T-helper 1 cell (primary cell): Measurements from ENCODE around the gene EFCC1.
A peak's percentile ranks its signal among the peaks of the same experiment; 100 is the strongest.
"Not testable (repeated sequence)": the region's sequence is repeated elsewhere in the genome, so short reads cannot be mapped to it uniquely, and the experiment has no call there.

Experiments
- DNase-seq, 5 donors: peaks; one replicate each; pipeline ENCODE4 v3.0.0-alpha.2; 2012 to 2020

The EFCC1 gene

GRCh38 chr3:129057249-129057648, 56.1 kb downstream of the EFCC1 start:
- no peak for DNase-seq

GRCh38 chr3:129058441-129059200, 57.5 kb downstream of the EFCC1 start:
- peak in 1 of 5 donors; percentile 55 for DNase-seq

- no peak for DNase-seq
Observed at GRCh38 chr3:129059311-129059958, 58.3 kb downstream of the EFCC1 start.

GRCh38 chr3:129060276-129061022, 59.3 kb downstream of the EFCC1 start, which contains the start of gene GP9:
TSS of gene GP9 (plus strand) at chr3:129060779. CDS start at chr3:129061740, 961 bp downstream.
- DNase-seq = no peak

- no peak for DNase-seq
Observed at GRCh38 chr3:129061023-129061887, 60.2 kb downstream of the EFCC1 start.

GRCh38 chr3:129061888-129062834, 61.1 kb downstream of the EFCC1 start:
- DNase-seq = no peak

- DNase-seq = no peak
Observed at GRCh38 chr3:129063091-129063640, 62.1 kb downstream of the EFCC1 start.

- no peak for DNase-seq
Observed at GRCh38 chr3:129063841-129064482, 62.9 kb downstream of the EFCC1 start.

- DNase-seq = no peak
Observed at GRCh38 chr3:129065016-129065719, 64.1 kb downstream of the EFCC1 start.

GRCh38 chr3:129065720-129066073, 64.6 kb downstream of the EFCC1 start:
- no peak for DNase-seq

GRCh38 chr3:129067719-129068118, 66.6 kb downstream of the EFCC1 start:
- DNase-seq = not testable (repeated sequence)

- DNase-seq = no peak
Observed at GRCh38 chr3:129068291-129068886, 67.3 kb downstream of the EFCC1 start.

- DNase-seq = not testable (repeated sequence)
Observed at GRCh38 chr3:129069313-129070085, 68.4 kb downstream of the EFCC1 start.

- no peak for DNase-seq
Observed at GRCh38 chr3:129070086-129070885, 69.2 kb downstream of the EFCC1 start.

- no peak for DNase-seq
Observed at GRCh38 chr3:129077222-129077621, 76.1 kb downstream of the EFCC1 start.

- no peak for DNase-seq
Observed at GRCh38 chr3:129078510-129078909, 77.4 kb downstream of the EFCC1 start.

- DNase-seq = no peak
Observed at GRCh38 chr3:129081503-129081902, 80.4 kb downstream of the EFCC1 start.

- no peak for DNase-seq
Observed at GRCh38 chr3:129082026-129082425, 80.9 kb downstream of the EFCC1 start.
